ENCODE data around the gene WDFY4.

Gene WDFY4

GRCh38 chr10:48745662-48746245 is 61.1 kb downstream of the WDFY4 start:
- DNase-seq = no peak

- peak; percentile 65 for DNase-seq
Measured at GRCh38 chr10:48748573-48748972, 63.9 kb downstream of the WDFY4 start.

GRCh38 chr10:48749254-48749787 is 64.6 kb downstream of the WDFY4 start:
- no peak for DNase-seq

GRCh38 chr10:48750019-48750418 is 65.3 kb downstream of the WDFY4 start:
- DNase-seq = no peak

- no peak for DNase-seq
Measured at GRCh38 chr10:48750991-48751390, 66.3 kb downstream of the WDFY4 start.

GRCh38 chr10:48751730-48752129 is 67.1 kb downstream of the WDFY4 start:
- no peak for DNase-seq

- peak; percentile 79 for DNase-seq
Measured at GRCh38 chr10:48758411-48758810, 73.7 kb downstream of the WDFY4 start.

GRCh38 chr10:48759113-48759901 is 74.6 kb downstream of the WDFY4 start:
- peak; percentile 76 for DNase-seq

GRCh38 chr10:48760983-48761382 is 76.3 kb downstream of the WDFY4 start:
- no peak for DNase-seq

GRCh38 chr10:48762064-48763042 is 77.7 kb downstream of the WDFY4 start:
- peak; percentile 91 for DNase-seq

- DNase-seq = no peak
Measured at GRCh38 chr10:48763403-48763965, 78.8 kb downstream of the WDFY4 start.

- DNase-seq = no peak
Measured at GRCh38 chr10:48764486-48764885, 79.8 kb downstream of the WDFY4 start.

GRCh38 chr10:48765039-48765438 is 80.4 kb downstream of the WDFY4 start:
- peak; percentile 15 for DNase-seq

- no peak for DNase-seq
Measured at GRCh38 chr10:48765527-48765926, 80.9 kb downstream of the WDFY4 start.

- no peak for DNase-seq
Measured at GRCh38 chr10:48767373-48768143, 82.9 kb downstream of the WDFY4 start.

- no peak for DNase-seq
Measured at GRCh38 chr10:48768144-48768766, 83.6 kb downstream of the WDFY4 start.

GRCh38 chr10:48768926-48769325 is 84.3 kb downstream of the WDFY4 start:
- DNase-seq = no peak

- peak; percentile 66 for DNase-seq
Measured at GRCh38 chr10:48769706-48770435, 85.2 kb downstream of the WDFY4 start.

GRCh38 chr10:48770561-48771089 is 86.0 kb downstream of the WDFY4 start:
- DNase-seq = peak; percentile 71

GRCh38 chr10:48771234-48771633 is 86.6 kb downstream of the WDFY4 start:
- DNase-seq = peak; percentile 59
